ENCODE data around the gene DYDC2.

DNA sequence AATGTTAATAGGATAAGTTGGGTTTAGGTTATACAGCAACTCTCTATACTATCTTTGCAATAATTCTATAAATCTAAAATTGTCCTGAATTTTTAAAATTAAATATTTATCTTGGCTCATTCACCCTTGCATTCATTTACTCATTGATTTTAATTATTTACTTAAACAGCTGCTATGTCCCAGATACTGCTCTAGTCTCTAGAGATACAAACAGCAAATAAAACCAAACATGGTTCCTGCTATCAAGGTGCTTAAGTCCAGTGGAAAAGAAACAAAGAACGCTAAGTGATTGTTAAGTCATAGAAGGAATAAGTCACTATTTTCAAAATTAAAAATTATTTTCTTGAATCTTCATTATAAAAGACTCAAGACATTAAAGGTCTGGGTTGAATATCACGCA lies 37.3 kb upstream of the DYDC2 start:
- no peak for TF ChIP-seq POLR2AphosphoS5 (IDR thresholded peaks at IDR 0.05; ENCODE audit: low read depth)
- TF ChIP-seq, protein P1, sequence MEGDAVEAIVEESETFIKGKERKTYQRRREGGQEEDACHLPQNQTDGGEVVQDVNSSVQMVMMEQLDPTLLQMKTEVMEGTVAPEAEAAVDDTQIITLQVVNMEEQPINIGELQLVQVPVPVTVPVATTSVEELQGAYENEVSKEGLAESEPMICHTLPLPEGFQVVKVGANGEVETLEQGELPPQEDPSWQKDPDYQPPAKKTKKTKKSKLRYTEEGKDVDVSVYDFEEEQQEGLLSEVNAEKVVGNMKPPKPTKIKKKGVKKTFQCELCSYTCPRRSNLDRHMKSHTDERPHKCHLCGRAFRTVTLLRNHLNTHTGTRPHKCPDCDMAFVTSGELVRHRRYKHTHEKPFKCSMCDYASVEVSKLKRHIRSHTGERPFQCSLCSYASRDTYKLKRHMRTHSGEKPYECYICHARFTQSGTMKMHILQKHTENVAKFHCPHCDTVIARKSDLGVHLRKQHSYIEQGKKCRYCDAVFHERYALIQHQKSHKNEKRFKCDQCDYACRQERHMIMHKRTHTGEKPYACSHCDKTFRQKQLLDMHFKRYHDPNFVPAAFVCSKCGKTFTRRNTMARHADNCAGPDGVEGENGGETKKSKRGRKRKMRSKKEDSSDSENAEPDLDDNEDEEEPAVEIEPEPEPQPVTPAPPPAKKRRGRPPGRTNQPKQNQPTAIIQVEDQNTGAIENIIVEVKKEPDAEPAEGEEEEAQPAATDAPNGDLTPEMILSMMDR (IDR thresholded peaks at IDR 0.05; ENCODE audit: insufficient read depth, low read length) = no peak
- TF ChIP-seq GABPA (IDR thresholded peaks at IDR 0.05; ENCODE audit: low read depth) = no peak

Measured in HL-60 (cell line).